GM21723 (cell line): ENCODE data around the gene DHX57.

ENCODE experiments used
- ATAC-seq: cut with Tn5 transposase; IDR thresholded peaks from one replicate; pipeline ENCODE4 v1.9.1; 2021; ENCODE audit warnings: mild to moderate bottlenecking, moderate library complexity; ENCODE audit not compliant: unreplicated experiment

DHX57 gene

DNA sequence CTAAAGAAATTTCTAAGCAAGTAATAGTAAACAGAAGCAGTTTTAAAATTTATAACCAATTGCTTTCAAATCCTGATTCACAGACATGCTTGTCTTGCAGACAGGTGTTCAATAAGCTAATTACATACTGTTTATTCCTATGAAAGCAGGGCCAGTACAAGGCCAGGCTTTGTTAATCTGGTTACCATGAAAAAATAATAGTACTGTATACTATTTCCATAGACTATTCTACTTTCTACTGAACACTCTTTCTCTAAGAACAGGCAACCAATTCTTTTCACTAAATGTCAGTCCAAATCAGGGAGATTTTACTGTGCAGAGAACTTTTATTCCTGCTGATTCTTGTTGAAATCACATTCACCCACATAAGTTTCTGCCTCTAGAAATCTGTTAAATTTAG, 121.7 kb downstream of the DHX57 start:
- no peak for ATAC-seq

- ATAC-seq = no peak
These were observed 123.9 kb downstream of the DHX57 start for GRCh38 chr2:38751596-38752410.

DNA sequence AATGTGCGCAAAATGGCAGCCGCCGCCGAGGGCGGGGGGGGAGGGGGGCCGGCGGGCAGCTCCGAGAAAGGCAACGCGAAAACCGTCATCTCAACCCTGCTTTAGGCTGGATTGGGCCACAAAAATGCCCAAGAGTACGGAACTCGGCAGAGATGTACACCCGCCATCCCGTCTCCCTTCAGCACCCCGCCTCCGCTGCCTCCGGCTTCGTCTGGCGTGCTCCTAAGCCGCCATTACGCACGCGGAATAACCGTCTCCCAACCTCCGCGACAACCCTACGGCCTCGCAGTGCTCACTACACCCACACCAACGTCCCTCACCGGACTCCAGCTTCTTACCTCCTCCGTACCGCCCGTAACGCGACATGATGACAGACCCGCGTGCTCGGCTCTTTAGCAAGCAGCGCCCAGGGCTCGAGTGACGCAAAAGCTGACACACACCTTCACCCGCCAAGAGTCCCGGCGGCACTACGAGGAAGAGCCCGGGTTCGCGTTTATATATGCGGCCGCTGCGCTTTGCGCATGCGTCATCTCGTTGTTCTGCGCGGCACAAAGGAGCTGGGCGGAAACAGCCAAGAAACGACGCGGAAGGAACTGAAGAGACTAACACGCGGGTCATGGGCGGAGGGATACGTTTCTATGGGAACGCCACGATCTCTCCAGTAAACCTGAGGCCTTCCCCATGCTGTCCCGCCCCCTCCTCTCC, 124.7 kb downstream of the DHX57 start, which contains the start of gene SRSF7:
SRSF7 (minus strand) TSS at position 471 of the 705 bp plus-strand sequence; CDS start at position 366, 105 bp downstream.
- ATAC-seq = peak; percentile 77

- peak; percentile 50 for ATAC-seq
These were observed 125.5 kb downstream of the DHX57 start for GRCh38 chr2:38750011-38750890.

DNA sequence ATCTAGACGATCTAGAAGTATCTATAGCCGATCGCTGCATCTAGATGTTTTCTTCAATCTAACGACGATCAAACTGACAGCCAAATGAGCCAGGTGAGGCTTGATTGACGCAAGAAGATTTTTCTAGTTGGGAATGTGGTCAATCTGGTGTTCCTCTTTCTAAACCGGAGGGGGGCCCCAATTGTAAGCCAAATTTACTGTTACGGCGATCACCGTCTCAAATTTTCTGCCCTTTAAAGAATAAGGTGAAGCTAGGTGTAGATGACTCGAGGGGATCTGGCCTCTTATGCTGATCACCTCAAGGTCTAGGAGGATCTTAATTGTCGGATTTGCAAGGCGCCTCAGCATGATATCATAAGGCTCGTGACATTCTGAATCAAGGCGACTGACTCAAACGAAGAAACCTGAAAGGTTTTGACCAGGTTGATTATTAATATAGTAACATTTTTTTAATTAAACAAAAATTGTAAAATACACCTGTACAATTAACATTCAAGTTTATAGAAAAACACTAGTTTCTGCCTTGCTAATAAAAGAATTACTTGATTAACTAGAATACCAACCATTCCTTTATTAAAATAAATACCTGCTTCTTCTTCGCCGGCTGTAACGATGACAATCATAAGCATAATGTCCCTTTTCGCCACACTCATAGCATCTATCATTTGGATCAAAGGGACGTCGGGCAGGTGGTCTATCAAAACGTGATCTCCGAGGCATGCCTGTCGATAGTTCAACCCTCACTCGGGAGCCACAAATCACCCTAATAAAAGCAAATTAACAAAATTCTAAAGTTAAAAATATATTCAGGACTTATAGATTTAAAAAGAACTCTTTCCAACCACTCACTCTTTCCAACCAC, 126.6 kb downstream of the DHX57 start:
- ATAC-seq = no peak

- no peak for ATAC-seq
These were observed 127.3 kb downstream of the DHX57 start for GRCh38 chr2:38748391-38748790.

- no peak for ATAC-seq
These were observed 127.9 kb downstream of the DHX57 start for GRCh38 chr2:38747819-38748218.
